Ovary (tissue), 9 donors: Measurements from ENCODE around the gene SH3BP4. TPM values are rescaled to one million over a fixed set of nuclear protein-coding genes. Genes with fewer than 3 reads are reported as not detected.

Experiments
- DNase-seq, 5 donors: peaks; one replicate each; pipeline ENCODE4 v3.0.0-alpha.2; 2019 to 2020
- H3K27ac ChIP-seq, 2 donors: fragments of 200-600 bp; one replicate each; pipeline versions ENCODE4 v1.5.1 to v1.8.0; 2019 to 2022
- H3K27me3 ChIP-seq: fragments of 200-600 bp; one replicate; pipeline ENCODE4 v1.8.0; 2022
- H3K36me3 ChIP-seq: fragments of 200-600 bp; sonication (generic); one replicate; pipeline ENCODE4 v1.5.1; 2019
- H3K4me1 ChIP-seq: one replicate; pipeline ENCODE4 v1.8.1; 2013; ENCODE audit warnings: mild to moderate bottlenecking, moderate library complexity; ENCODE audit not compliant: insufficient read depth
- H3K4me3 ChIP-seq: fragments of 200-600 bp; sonication (generic); one replicate; pipeline ENCODE4 v1.5.1; 2017
- H3K9me3 ChIP-seq, 2 donors: fragments of 200-600 bp in 1 of 2; sonication (generic) in 1 of 2; one replicate each; pipeline versions ENCODE4 v1.5.1 to v1.8.1; 2013 to 2019; ENCODE audit warnings: mild to moderate bottlenecking in 1 of 2, moderate library complexity in 1 of 2
- EP300 ChIP-seq: sonication (generic); formaldehyde crosslinking; IDR thresholded peaks from one replicate; pipeline ENCODE4 v1.6.1; 2017; ENCODE audit warnings: antibody characterized with exemption
- POLR2A ChIP-seq: fragments of 450-650 bp; IDR thresholded peaks from one replicate; pipeline ENCODE4 v1.6.1; 2017; ENCODE audit warnings: antibody characterized with exemption, mild to moderate bottlenecking, moderate library complexity
- WGBS, 3 donors: extraction: QIAGEN DNeasy Blood & Tissue Kit in 1 of 3; methylation state at CpG; one replicate each; pipeline versions ENCODE4 v1.1.5 to v1.1.7; 2013 to 2017; 5-methylcytosine and 5-hydroxymethylcytosine counted together
- intact Hi-C, 4 donors: fragments of 100-400 bp; cut with DNase I; formaldehyde crosslinking; loops; one replicate each; pipeline versions ENCODE4 v1.11.0 to v1.15.1; 2022 to 2023
- polyA plus RNA-seq, 2 donors: library from polyadenylated mRNA; stranded (reverse); fragments of 200-250 nt in 1 of 2; fragments of 350-450 nt in 1 of 2; fragmentation: Illumina TruSeq in 1 of 2; extraction: RNeasy Lipid Tissue Mini Kit (QIAGEN cat#74804) in 1 of 2; gene quantifications; one replicate each; pipeline ENCODE4 v1.2.3, GENCODE V29; 2013 to 2014
- total RNA-seq, 7 donors: library from RNA; depleted of rRNA in 2 of 7; stranded (reverse); fragments of >200 nt in 2 of 7; fragmentation: NEBNext Ultra II Directional in 3 of 7; extraction: Animal tissue kit (Norgen Biotek cat#: 25700) in 3 of 7; gene quantifications; one replicate each; pipeline versions ENCODE4 v1.1.0 to v1.2.4, GENCODE V29; 2016 to 2023
- TF ChIP-seq, protein P1 (sequence below), 3 donors: fragments of 450-650 bp in 2 of 3; fragments of 200-600 bp in 1 of 3; IDR thresholded peaks; one replicate each; pipeline versions ENCODE4 v1.5.1 to v1.8.0; 2016 to 2022; ENCODE audit warnings: antibody characterized with exemption in 3 of 3, mild to moderate bottlenecking in 1 of 3
- donor health status: DM: no; HTN: no; CAD: no; lungs with moderate emphysema.
- donor health status: DM: no; HTN: no; CAD: no.
- donor health status: Bipolar disorder and iron deficiency.
- donor health status: DM: yes; HTN: yes; CAD: no.
- donor health status: DM: no; HTN: no; CAD: no.
- donor health status: DM: yes; HTN: yes; CAD: no.

Gene SH3BP4
- total and polyA plus RNA-seq, 9 donors: 20.3 to 44.9 (median 36.9) TPM

GRCh38 chr2:234955971-234956509 lies 4.2 kb downstream of the SH3BP4 start:
- no peak for DNase-seq
- TF ChIP-seq EP300: no peak
- no peak for TF ChIP-seq POLR2A
- TF ChIP-seq, protein P1, sequence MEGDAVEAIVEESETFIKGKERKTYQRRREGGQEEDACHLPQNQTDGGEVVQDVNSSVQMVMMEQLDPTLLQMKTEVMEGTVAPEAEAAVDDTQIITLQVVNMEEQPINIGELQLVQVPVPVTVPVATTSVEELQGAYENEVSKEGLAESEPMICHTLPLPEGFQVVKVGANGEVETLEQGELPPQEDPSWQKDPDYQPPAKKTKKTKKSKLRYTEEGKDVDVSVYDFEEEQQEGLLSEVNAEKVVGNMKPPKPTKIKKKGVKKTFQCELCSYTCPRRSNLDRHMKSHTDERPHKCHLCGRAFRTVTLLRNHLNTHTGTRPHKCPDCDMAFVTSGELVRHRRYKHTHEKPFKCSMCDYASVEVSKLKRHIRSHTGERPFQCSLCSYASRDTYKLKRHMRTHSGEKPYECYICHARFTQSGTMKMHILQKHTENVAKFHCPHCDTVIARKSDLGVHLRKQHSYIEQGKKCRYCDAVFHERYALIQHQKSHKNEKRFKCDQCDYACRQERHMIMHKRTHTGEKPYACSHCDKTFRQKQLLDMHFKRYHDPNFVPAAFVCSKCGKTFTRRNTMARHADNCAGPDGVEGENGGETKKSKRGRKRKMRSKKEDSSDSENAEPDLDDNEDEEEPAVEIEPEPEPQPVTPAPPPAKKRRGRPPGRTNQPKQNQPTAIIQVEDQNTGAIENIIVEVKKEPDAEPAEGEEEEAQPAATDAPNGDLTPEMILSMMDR (IDR thresholded peaks at IDR 0.05): no peak
- WGBS, 3 donors: 89 to 94% (median 93%) methylated on average over 10 of the region's 10 CpGs
- Histone ChIP-seq H3K27me3 (no peaks in the 10 kb centered on the region), H3K27ac (no peak overlapping the region), H3K9me3 (no peaks in the 10 kb centered on the region), H3K4me3 (no peak overlapping the region), H3K36me3 (no peaks in the 10 kb centered on the region), H3K4me1 (peaks cover 24% of the 10 kb centered on the region)
- intact Hi-C loops: no loop called here

GRCh38 chr2:234957834-234958135 lies 6.0 kb downstream of the SH3BP4 start:
- intact Hi-C loops: no loop called here

DNA sequence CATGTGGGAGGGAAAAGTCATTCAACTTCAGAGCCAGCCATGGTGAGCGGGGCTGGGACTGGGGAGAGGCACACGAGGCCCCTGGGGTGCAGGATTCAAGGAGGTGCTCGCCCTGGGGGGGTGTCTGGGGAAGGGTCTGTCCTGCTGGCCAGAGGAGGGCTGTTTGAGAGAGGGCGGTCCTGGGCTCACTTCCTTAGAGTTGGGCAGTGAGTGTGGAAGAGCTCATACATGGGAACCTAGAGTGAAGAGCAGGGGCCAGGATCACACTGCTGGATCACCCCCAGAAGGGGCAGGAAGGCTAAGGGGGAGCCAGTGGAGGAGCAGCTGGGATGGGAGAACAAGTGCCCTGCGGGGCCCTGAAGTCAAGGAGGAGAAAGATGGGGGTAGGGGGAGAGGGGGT lies 6.5 kb downstream of the SH3BP4 start:
- Histone ChIP-seq H3K36me3 (no peaks in the 10 kb centered on the region), H3K4me1 (peaks cover 24% of the 10 kb centered on the region)
- no peak for DNase-seq

More at GRCh38 chr2:234957834-234958135, 6.0 kb downstream of the SH3BP4 start:
- DNase-seq: no peak
- Histone ChIP-seq H3K9me3 (no peaks in the 10 kb centered on the region), H3K27me3 (no peaks in the 10 kb centered on the region), H3K36me3 (no peaks in the 10 kb centered on the region), H3K4me1 (peaks cover 24% of the 10 kb centered on the region), H3K4me3 (no peak overlapping the region), H3K27ac (no peak overlapping the region)
- 77 to 86% (median 82%) methylated on average over 3 of the region's 3 CpGs for WGBS, 3 donors
- TF ChIP-seq EP300: no peak
- TF ChIP-seq, protein P1 (IDR thresholded peaks at IDR 0.05): no peak
- TF ChIP-seq POLR2A: no peak

GRCh38 chr2:234958746-234959395 lies 7.1 kb downstream of the SH3BP4 start:
- TF ChIP-seq EP300: no peak
- TF ChIP-seq POLR2A: no peak
- TF ChIP-seq, protein P1 (IDR thresholded peaks at IDR 0.05): no peak
- Histone ChIP-seq H3K27me3 (no peaks in the 10 kb centered on the region), H3K27ac (no peak overlapping the region), H3K4me1 (peaks cover 25% of the 10 kb centered on the region), H3K4me3 (no peak overlapping the region), H3K9me3 (no peaks in the 10 kb centered on the region), H3K36me3 (no peaks in the 10 kb centered on the region)
- WGBS, 3 donors: 87 to 92% (median 88%) methylated on average over 10 of the region's 10 CpGs
- DNase-seq: peak in 1 of 5 donors; percentile 5
- intact Hi-C loops: no loop called here

More for the DNA sequence above, 6.5 kb downstream of the SH3BP4 start:
- Histone ChIP-seq H3K27me3 (no peaks in the 10 kb centered on the region), H3K27ac (no peak overlapping the region), H3K4me3 (no peak overlapping the region), H3K9me3 (no peaks in the 10 kb centered on the region)
- TF ChIP-seq EP300: no peak
- TF ChIP-seq, protein P1 (IDR thresholded peaks at IDR 0.05): no peak
- TF ChIP-seq POLR2A: no peak
- intact Hi-C loops: no loop called here
- 81 to 94% (median 84%) methylated on average over 5 of the region's 5 CpGs for WGBS, 3 donors
